HG03521 (cell line): ENCODE results near the gene HOXC9.

Experiments used
- ATAC-seq: cut with Tn5 transposase; IDR thresholded peaks from one replicate; pipeline ENCODE4 v1.9.1; 2021; ENCODE audit warnings: mild to moderate bottlenecking, moderate library complexity; ENCODE audit not compliant: unreplicated experiment

Gene HOXC9

GRCh38 chr12:54024581-54025305 lies 24.8 kb downstream of the HOXC9 start:
- ATAC-seq: no peak

GRCh38 chr12:54025499-54026405 lies 25.8 kb downstream of the HOXC9 start:
- ATAC-seq: no peak

DNA sequence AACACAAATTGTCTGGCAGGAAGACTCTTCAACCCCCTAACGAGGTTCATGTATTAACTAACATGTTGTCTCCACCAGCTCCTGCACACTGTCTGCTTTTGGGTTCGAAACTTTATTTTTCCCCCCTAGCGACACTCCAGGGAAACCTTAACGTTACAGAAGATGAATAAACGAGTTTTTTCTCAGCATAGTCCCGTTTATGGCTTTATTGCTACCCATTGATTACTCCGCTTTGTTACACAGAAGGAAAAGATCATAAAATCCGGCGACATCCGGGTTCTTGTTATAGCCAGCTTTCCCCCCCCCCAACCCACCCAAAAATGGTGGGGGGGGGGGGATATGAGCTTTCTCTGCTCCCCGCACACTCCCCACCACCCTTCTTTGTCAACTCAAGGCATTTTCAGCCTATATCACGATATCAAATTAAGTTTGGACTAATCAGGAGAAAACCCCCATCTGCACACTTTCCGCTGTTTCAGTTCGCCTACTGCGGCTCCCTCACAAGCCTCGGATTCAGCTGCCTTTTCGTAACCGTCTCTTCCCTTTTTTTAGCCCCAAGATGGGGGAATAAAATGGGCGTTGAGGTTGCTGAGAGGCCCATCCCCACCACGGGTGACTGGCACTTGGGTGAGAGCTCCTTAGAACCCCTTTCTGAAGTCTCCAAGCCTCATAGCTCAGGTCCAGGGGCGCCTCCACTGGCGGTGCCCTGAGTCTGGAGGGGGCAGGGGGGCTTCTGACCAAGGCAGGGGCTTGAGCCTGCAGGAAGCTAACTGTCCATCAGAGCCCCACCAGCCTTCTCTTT lies 26.9 kb downstream of the HOXC9 start:
- ATAC-seq: no peak

DNA sequence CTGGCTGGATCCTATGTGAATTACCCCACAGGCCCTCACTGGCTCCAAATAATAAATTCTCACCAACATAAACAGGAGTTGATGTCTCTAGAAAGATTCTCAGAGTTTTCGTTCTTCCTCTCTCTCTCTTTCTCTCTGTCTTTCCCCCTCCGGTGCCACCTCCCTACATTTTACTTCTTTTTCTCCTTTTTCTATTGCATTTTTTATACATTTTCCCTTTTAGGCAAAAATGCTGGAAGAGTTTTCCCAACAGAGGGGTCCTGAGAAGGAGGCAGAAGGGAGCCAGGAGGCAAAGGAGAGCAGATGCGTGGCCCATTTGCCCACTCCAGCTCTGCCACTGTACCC lies 27.5 kb downstream of the HOXC9 start:
- ATAC-seq: no peak

GRCh38 chr12:54028314-54029201 lies 28.6 kb downstream of the HOXC9 start, which contains the start of gene HOXC6:
Gene HOXC6, plus strand, starts transcription at chr12:54028440. Its CDS starts 82 bp downstream, at chr12:54028522.
- no peak for ATAC-seq

DNA sequence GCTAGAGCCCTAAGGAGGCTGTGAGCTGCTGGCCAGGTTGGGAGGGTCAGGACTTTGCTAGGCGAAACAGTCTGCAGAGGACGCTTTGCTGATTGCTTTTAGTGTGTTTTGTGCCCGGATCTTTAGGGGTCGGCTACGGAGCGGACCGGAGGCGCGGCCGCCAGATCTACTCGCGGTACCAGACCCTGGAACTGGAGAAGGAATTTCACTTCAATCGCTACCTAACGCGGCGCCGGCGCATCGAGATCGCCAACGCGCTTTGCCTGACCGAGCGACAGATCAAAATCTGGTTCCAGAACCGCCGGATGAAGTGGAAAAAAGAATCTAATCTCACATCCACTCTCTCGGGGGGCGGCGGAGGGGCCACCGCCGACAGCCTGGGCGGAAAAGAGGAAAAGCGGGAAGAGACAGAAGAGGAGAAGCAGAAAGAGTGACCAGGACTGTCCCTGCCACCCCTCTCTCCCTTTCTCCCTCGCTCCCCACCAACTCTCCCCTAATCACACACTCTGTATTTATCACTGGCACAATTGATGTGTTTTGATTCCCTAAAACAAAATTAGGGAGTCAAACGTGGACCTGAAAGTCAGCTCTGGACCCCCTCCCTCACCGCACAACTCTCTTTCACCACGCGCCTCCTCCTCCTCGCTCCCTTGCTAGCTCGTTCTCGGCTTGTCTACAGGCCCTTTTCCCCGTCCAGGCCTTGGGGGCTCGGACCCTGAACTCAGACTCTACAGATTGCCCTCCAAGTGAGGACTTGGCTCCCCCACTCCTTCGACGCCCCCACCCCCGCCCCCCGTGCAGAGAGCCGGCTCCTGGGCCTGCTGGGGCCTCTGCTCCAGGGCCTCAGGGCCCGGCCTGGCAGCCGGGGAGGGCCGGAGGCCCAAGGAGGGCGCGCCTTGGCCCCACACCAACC lies 29.8 kb downstream of the HOXC9 start:
- ATAC-seq: no peak

DNA sequence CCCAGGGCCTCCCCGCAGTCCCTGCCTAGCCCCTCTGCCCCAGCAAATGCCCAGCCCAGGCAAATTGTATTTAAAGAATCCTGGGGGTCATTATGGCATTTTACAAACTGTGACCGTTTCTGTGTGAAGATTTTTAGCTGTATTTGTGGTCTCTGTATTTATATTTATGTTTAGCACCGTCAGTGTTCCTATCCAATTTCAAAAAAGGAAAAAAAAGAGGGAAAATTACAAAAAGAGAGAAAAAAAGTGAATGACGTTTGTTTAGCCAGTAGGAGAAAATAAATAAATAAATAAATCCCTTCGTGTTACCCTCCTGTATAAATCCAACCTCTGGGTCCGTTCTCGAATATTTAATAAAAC lies 30.5 kb downstream of the HOXC9 start:
- no peak for ATAC-seq

GRCh38 chr12:54030889-54031471 lies 31.0 kb downstream of the HOXC9 start:
- ATAC-seq: no peak

DNA sequence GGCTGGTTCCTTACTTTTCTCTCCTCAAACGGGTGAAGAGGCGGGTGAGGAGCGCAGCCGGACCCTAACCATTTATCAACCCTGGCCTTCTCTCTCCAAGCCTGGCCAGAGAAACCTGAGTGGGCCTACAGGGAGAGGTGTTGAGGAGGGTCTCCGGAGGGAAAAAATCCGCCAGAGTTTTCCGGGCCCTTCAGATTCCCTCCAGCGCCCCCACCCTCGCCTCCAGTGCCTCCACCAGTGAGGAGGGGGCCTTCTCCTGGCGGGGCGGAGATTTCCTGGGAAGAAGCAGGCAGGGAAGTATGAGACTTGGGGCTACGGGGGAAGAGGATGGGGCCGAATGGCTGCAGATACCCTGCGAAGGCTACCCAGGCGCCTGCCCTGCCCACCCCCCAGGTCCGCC lies 31.5 kb downstream of the HOXC9 start:
- no peak for ATAC-seq

GRCh38 chr12:54032086-54032619 lies 32.2 kb downstream of the HOXC9 start:
- ATAC-seq: no peak

DNA sequence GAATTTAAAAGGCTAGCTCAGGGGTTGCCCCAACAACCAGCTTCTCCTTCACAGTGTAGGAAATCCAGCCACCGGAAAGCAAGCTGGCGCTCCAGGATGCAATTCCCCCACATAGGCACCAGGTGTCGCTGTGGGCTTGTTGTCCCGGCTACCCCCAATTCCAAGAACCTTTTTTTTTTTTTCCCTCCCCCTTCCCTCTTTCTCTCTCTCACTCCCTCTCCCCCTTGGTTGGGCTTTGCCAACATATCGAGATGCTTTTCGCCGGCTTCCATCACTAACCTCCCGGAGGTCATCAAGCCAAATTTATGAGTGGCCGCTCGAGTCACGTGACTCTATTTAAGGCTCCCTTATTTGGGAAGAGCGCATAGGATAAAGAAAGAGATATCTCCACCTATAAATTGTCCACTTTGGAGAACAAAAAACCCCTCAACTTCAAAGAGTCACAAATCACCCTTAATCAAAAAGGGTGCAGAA lies 32.7 kb downstream of the HOXC9 start, which contains the start of gene HOXC5:
HOXC5 (plus strand) TSS at position 424 of the 474 bp plus-strand sequence. CDS start 73 bp downstream, outside the sequence.
- ATAC-seq: no peak

DNA sequence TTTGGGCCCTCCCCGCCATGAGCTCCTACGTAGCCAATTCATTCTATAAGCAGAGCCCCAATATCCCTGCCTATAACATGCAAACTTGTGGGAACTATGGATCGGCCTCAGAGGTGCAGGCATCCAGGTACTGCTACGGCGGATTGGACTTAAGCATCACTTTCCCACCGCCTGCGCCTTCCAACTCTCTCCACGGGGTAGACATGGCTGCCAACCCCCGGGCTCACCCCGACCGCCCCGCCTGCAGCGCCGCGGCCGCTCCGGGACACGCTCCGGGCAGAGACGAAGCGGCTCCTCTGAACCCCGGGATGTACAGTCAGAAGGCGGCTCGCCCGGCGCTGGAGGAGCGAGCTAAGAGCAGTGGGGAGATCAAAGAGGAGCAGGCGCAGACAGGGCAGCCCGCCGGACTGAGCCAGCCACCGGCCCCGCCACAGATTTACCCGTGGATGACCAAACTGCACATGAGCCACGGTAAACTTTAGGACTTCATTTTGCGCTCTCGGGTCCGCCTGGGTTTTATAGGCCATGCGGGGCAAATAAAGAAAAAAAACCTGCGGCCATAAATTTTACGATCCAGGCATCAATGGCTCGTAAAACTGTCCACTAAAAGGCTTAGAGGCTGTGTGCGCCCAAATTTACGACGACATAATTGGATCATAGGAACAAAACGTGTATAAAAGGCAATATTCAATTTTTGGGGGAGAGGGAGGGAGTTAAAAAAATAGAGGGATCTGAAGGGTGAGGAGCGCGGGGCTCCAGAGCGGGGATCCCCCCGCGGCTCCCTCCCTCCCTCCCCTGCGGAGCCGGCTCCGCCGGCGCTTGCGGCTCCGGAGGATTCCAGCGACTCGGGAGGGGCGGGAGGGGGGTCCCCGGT lies 33.4 kb downstream of the HOXC9 start:
- no peak for ATAC-seq

DNA sequence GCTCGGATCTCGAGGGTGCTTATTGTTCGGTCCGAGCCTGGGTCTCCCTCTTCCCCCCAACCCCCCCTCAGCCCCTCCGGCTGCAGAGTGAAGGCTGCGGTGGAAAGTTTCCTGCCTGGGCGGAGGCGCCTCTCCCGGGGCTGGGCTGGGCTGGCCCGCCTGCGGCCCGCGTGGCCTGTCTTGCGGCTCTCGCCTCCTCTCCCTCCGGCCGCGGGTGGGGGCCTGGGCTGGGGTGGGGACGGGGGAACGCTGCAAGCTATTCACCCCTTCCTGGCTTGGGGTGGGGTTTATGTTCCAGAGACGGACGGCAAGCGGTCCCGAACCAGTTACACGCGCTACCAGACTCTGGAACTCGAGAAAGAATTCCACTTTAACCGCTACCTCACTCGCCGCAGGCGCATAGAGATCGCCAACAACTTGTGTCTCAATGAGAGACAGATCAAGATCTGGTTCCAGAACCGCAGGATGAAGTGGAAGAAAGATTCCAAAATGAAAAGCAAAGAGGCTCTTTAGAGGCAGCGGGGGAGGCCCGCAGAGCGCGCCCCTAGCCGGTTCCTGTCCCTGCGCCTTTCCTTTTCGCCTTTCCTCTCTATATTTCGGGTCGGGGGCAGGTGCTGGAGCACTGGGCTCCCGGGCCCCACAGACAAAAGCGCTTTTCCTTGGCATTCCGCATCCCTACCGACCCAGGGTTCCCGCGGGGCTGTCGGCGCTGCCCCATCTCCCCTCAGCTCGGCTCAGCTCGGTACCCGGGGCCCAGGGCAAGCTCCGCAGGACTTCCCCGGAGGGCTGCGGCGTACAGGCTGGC lies 34.2 kb downstream of the HOXC9 start:
- no peak for ATAC-seq

DNA sequence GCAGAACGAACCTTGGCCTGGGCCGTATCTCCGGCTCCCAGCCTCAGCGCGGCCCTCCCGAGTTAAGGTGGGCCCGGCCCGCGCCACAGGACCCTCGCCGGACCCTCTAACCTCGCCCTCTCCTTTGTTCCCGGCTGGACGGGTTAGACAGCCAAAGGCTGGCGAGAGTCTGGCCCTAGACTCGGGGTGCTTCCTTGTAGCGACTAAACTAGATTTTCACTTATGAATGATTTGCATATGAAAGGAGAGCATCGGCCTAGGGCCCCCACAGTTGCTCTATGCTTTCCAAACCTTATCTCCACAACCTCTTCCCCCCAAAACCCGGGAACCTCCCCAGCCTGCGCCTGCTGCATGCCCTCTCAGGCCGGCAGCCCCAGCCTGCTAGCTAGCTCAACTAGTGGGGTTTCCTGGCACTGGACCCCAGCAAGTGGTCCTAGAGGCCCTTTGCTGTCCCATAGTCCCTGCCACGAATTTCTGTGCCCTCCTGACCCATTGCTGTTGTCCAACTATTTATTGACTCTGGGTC lies 34.9 kb downstream of the HOXC9 start:
- ATAC-seq: no peak

DNA sequence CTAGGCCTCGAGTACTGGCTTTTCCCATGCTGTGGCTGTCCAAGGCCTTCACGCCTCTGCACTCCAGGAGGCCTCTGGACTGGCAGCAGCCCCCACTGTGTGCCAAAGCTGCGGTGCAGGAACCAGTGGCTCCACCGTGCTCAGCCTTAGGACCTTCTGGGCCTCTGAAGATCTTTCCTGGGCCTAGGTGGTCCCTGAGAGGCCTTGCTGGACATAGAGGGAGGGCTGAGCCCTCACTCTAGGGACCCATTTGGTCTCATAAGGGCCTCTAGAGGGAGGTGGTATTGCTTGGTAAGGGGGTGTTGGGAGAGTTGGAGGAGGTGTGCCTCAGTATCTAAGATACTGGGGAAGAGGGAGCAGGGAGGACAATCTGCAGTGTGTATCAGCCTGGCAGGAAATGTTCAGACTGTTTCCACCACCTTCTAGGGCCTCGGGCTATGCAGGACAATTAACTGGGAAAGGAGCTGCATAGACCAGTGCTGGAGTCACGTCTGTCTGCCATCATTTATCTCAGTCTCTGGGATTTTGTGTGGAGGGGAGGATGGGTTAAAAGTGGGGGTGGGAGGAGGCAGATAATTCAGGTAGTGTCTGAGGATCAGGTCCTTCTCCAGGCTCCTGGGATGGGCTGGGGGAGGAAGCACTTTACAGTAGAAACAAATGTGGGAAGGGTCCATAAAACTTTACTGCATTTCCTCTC lies 35.8 kb downstream of the HOXC9 start:
- ATAC-seq: no peak
